SK-N-SH (cell line): Measurements from ENCODE around the gene MRPL24. TPM values are rescaled to one million over a fixed set of nuclear protein-coding genes. Genes with fewer than 3 reads are reported as not detected.

Source experiments
- CTCF ChIA-PET: fragments of 300-600, 350-600 bp; formaldehyde crosslinking; extraction: SDS; loops from one replicate; lab custom pipeline; 2021; lab: Yijun Ruan, JAX
- POLR2A ChIA-PET: fragments of 350-600 bp; sonication (Branson Sonifier 250); formaldehyde crosslinking; extraction: SDS; loops from one replicate; lab custom pipeline; 2020; ENCODE audit warnings: antibody characterized with exemption, inconsistent platforms; lab: Yijun Ruan, JAX
- DNase-seq: peaks from one replicate; pipeline ENCODE4 v3.0.0; 2012
- H2AFZ ChIP-seq: fragments of 200-600 bp; sonication (generic); 2 replicates; pipeline ENCODE4 v1.8.1; 2016; ENCODE audit warnings: antibody characterized with exemption, mild to moderate bottlenecking, low read depth
- H3F3A ChIP-seq: fragments of 200-600 bp; sonication (generic); replicated peaks from 2 replicates; pipeline ENCODE3; 2016; ENCODE audit warnings: antibody characterized with exemption, mild to moderate bottlenecking; ENCODE audit not compliant: insufficient read depth
- H3K27ac ChIP-seq, 2 experiments: fragments of 200-500 bp in 1 of 2; fragments of 200-600 bp in 1 of 2; sonication (Bioruptor generic) in 1 of 2; sonication (generic), shearing (Covaris generic) in 1 of 2; 2 replicates each; pipeline versions ENCODE4 v1.5.1 to v1.6.1; 2014 to 2016; ENCODE audit warnings: low read depth in 2 of 2, inconsistent platforms in 1 of 2, low read length in 1 of 2, mild to moderate bottlenecking in 1 of 2, mixed read lengths in 1 of 2
- H3K27me3 ChIP-seq: fragments of 200-600 bp; sonication (generic), shearing (Covaris generic); 2 replicates; pipeline ENCODE4 v1.6.1; 2016; ENCODE audit warnings: mixed run types; ENCODE audit not compliant: insufficient read depth
- H3K36me3 ChIP-seq, 2 experiments: fragments of 200-500 bp in 1 of 2; fragments of 200-600 bp in 1 of 2; sonication (Bioruptor generic) in 1 of 2; sonication (generic) in 1 of 2; replicated peaks in 1 of 2; 2 replicates each; pipeline versions ENCODE3 to v1.5.1; 2014 to 2016; ENCODE audit warnings: low read length in 1 of 2, mild to moderate bottlenecking in 1 of 2; ENCODE audit not compliant: insufficient read depth in 2 of 2, control insufficient read depth in 1 of 2
- H3K4me1 ChIP-seq, 2 experiments: fragments of 200-500 bp in 1 of 2; fragments of 200-600 bp in 1 of 2; sonication (Bioruptor generic) in 1 of 2; sonication (generic), shearing (Covaris generic) in 1 of 2; 2 replicates each; pipeline versions ENCODE4 v1.5.1 to v1.6.1; 2014 to 2016; ENCODE audit warnings: low read depth in 1 of 2, low read length in 1 of 2, mixed run types in 1 of 2; ENCODE audit not compliant: insufficient read depth in 2 of 2, control insufficient read depth in 1 of 2
- H3K4me2 ChIP-seq: fragments of 200-600 bp; sonication (generic), shearing (Covaris generic); 2 replicates; pipeline ENCODE4 v1.6.1; 2017; ENCODE audit warnings: mixed run types
- H3K4me3 ChIP-seq, 2 experiments: fragments of 200-500 bp in 1 of 2; fragments of 200-600 bp in 1 of 2; sonication (Bioruptor generic) in 1 of 2; sonication (generic), shearing (Covaris generic) in 1 of 2; 2 replicates each; pipeline versions ENCODE4 v1.5.1 to v1.8.1; 2014 to 2016; ENCODE audit warnings: low read depth in 2 of 2, inconsistent platforms in 1 of 2, low read length in 1 of 2, mild to moderate bottlenecking in 1 of 2, mixed read lengths in 1 of 2, moderate library complexity in 1 of 2
- H3K79me2 ChIP-seq: fragments of 200-600 bp; sonication (generic); 2 replicates; pipeline ENCODE4 v1.8.1; 2017; ENCODE audit warnings: mild to moderate bottlenecking; ENCODE audit not compliant: insufficient read depth
- H3K9ac ChIP-seq: fragments of 200-600 bp; sonication (generic); 2 replicates; pipeline ENCODE4 v1.6.1; 2017; ENCODE audit warnings: mixed run types
- H3K9me2 ChIP-seq: fragments of 200-600 bp; sonication (generic); 2 replicates; pipeline ENCODE4 v1.6.1; 2017; ENCODE audit warnings: mixed run types
- H3K9me3 ChIP-seq: fragments of 200-600 bp; sonication (generic); 2 replicates; pipeline ENCODE4 v1.6.1; 2017; ENCODE audit warnings: mixed run types, mild to moderate bottlenecking, moderate library complexity
- H4K20me1 ChIP-seq: fragments of 200-600 bp; sonication (generic); 2 replicates; pipeline ENCODE4 v1.6.1; 2017; ENCODE audit warnings: mild to moderate bottlenecking, mixed run types; ENCODE audit not compliant: insufficient read depth
- CHD2 ChIP-seq: fragments of 150-350 bp; IDR thresholded peaks from 2 replicates; pipeline ENCODE4 v1.6.1; 2018; ENCODE audit warnings: low read length; ENCODE audit not compliant: partially characterized antibody
- CTCF ChIP-seq: fragments of 200-600 bp; sonication (generic); IDR thresholded peaks from 2 replicates; pipeline ENCODE4 v1.6.1; 2017; ENCODE audit warnings: antibody characterized with exemption, mild to moderate bottlenecking, moderate library complexity
- ELF1 ChIP-seq: IDR thresholded peaks from 2 replicates; pipeline ENCODE4 v1.4.0; 2012
- EP300 ChIP-seq, 2 experiments: IDR thresholded peaks; 2 replicates each; pipeline versions ENCODE4 v1.4.0 to v1.6.1; 2012; ENCODE audit warnings: borderline replicate concordance in 1 of 2, low read depth in 1 of 2, low read length in 1 of 2
- FOXM1 ChIP-seq: IDR thresholded peaks from 2 replicates; pipeline ENCODE4 v1.4.0; 2012; ENCODE audit warnings: low read depth, mild to moderate bottlenecking
- GABPA ChIP-seq: IDR thresholded peaks from 2 replicates; pipeline ENCODE4 v1.4.0; 2012; ENCODE audit warnings: low read depth, mild to moderate bottlenecking
- MAX ChIP-seq: IDR thresholded peaks from 2 replicates; pipeline ENCODE4 v1.4.0; 2012; ENCODE audit warnings: low read depth
- MXI1 ChIP-seq: IDR thresholded peaks from 2 replicates; pipeline ENCODE4 v1.6.1; 2012; ENCODE audit warnings: mild to moderate bottlenecking, low read depth, low read length, improper control_type of control experiment
- NRF1 ChIP-seq: IDR thresholded peaks from 2 replicates; pipeline ENCODE4 v1.6.1; 2012; ENCODE audit warnings: low read depth, mild to moderate bottlenecking, low read length
- PBX3 ChIP-seq: IDR thresholded peaks from 2 replicates; pipeline ENCODE4; 2012
- POLR2AphosphoS5 ChIP-seq: IDR thresholded peaks from 2 replicates; pipeline ENCODE4 v1.6.1; 2012; ENCODE audit warnings: low read depth, low read length
- RAD21 ChIP-seq: IDR thresholded peaks from 2 replicates; pipeline ENCODE4 v1.6.1; 2012; ENCODE audit warnings: mild to moderate bottlenecking, low read length
- RFX5 ChIP-seq: IDR thresholded peaks from 2 replicates; pipeline ENCODE4 v1.6.1; 2012; ENCODE audit warnings: mild to moderate bottlenecking, improper control_type of control experiment, low read length
- RXRA ChIP-seq: IDR thresholded peaks from 2 replicates; pipeline ENCODE4 v1.4.0; 2012; ENCODE audit warnings: low read depth, mild to moderate bottlenecking, borderline replicate concordance
- SIN3A ChIP-seq: IDR thresholded peaks from 2 replicates; pipeline ENCODE4 v1.6.1; 2012; ENCODE audit warnings: low read depth, mild to moderate bottlenecking, low read length, moderate library complexity, borderline replicate concordance
- TAF1 ChIP-seq: IDR thresholded peaks from 2 replicates; pipeline ENCODE4 v1.6.1; 2012; ENCODE audit warnings: low read depth, mild to moderate bottlenecking, low read length, moderate library complexity, borderline replicate concordance
- TCF12 ChIP-seq: IDR thresholded peaks from 2 replicates; pipeline ENCODE4 v1.4.0; 2012
- USF1 ChIP-seq: IDR thresholded peaks from 2 replicates; pipeline ENCODE4 v1.4.0; 2012; ENCODE audit warnings: low read depth, borderline replicate concordance
- USF2 ChIP-seq: fragments of 150-350 bp; IDR thresholded peaks from 2 replicates; pipeline ENCODE4 v1.6.1; 2017; ENCODE audit warnings: antibody characterized with exemption, low read length, low read depth, borderline replicate concordance
- ZBTB33 ChIP-seq: IDR thresholded peaks from 2 replicates; pipeline ENCODE4 v1.4.0; 2012; ENCODE audit warnings: low read depth, borderline replicate concordance
- WGBS: methylation state at CpG from one replicate; pipeline ENCODE4 v1.1.6; 2017; ENCODE audit warnings: low lambda C conversion rate; 5-methylcytosine and 5-hydroxymethylcytosine counted together
- polyA plus RNA-seq, 3 experiments: library from polyadenylated mRNA; depleted of rRNA; stranded (reverse); fragments of >200 nt; gene quantifications; 2 replicates each; pipeline ENCODE4 v1.2.3, GENCODE V29; 2012

The MRPL24 gene
- polyA plus RNA-seq, 1 of the 3 experiments (the other 2 are of a cell fraction): 149 TPM

- peak; percentile 43; the same call in 1 of the 2 replicates for TF ChIP-seq POLR2AphosphoS5
- 0 out of 2 replicates have a peak, but pooled peaks have one; percentile 57 for TF ChIP-seq ZBTB33
- no peak for TF ChIP-seq CTCF
- TF ChIP-seq TAF1: peak; percentile 72; the same call in 1 of the 2 replicates
- TF ChIP-seq GABPA: peak; percentile 32
- TF ChIP-seq MAX: peak; percentile 95
- peak; percentile 27; the same call in 1 of the 2 replicates for TF ChIP-seq TCF12
Observed at GRCh38 chr1:156751757-156752481, 11.0 kb upstream of the MRPL24 start (continued).

GRCh38 chr1:156751451-156751756 lies 10.5 kb upstream of the MRPL24 start, which contains the start of gene HDGF:
Gene HDGF, minus strand, starts transcription at chr1:156751675. Its CDS starts 246 bp downstream, at chr1:156751429.
- Histone ChIP-seq H2AFZ (peak within 1 kb of the TSS; percentile 55), H3K36me3 (peaks cover 2 to 8% of the 10 kb centered on the region in 2 experiments), H3F3A (peaks cover 26% of the 10 kb centered on the region), H3K9me3 (no peaks in the 10 kb centered on the region), H3K4me1 (peaks cover 28 to 45% of the 10 kb centered on the region in 2 experiments), H3K27ac (peak within 1 kb of the TSS; percentile 100), H3K9ac (peak within 1 kb of the TSS; percentile 100), H4K20me1 (no peaks in the 10 kb centered on the region), H3K4me2 (peak within 1 kb of the TSS; percentile 88), H3K9me2 (no peaks in the 10 kb centered on the region), H3K79me2 (peaks cover 68% of the 10 kb centered on the region), H3K4me3 (peak within 1 kb of the TSS; percentile 78 to 98), H3K27me3 (no peaks in the 10 kb centered on the region)
- CTCF ChIA-PET: interaction anchor here (0.8 to 3.9 kb wide), 15 partner anchors 9 to 366 kb away, joined by 3 to 30 read pairs (median 4); partner anchors contain the start of genes INSRR, METTL25B, MRPL24 and NES
- DNase-seq: no peak
- 0% methylated on average over 2 of the region's 48 CpGs for WGBS
- POLR2A ChIA-PET: interaction anchor here (0.6 to 2.3 kb wide), 11 partner anchors 9 to 247 kb away, joined by 3 to 26 read pairs (median 5); partner anchors contain the start of genes ISG20L2, METTL25B, MRPL24 and NTRK1
- TF ChIP-seq MAX (no peak), TAF1 (0 out of 2 replicates have a peak, but pooled peaks have one; percentile 5), CTCF (no peak), USF1 (no peak), SIN3A (no peak), RXRA (no peak), MXI1 (no peak), CHD2 (no peak), NRF1 (no peak), PBX3 (no peak), ELF1 (no peak), FOXM1 (peak; percentile 93), RAD21 (no peak), EP300 (IDR thresholded peaks at IDR 0.05; ENCODE audit: borderline replicate concordance in 1 of 2, low read depth in 1 of 2, low read length in 1 of 2) (no peak), RFX5 (no peak), USF2 (no peak)
